HG03520 (cell line): ENCODE results near the gene USP32.
"Not testable (repeated sequence)": the region's sequence is repeated elsewhere in the genome, so short reads cannot be mapped to it uniquely, and the experiment has no call there.

Source experiments
- ATAC-seq: cut with Tn5 transposase; IDR thresholded peaks from one replicate; pipeline ENCODE4 v1.9.1; 2021; ENCODE audit warnings: mild to moderate bottlenecking, moderate library complexity; ENCODE audit not compliant: unreplicated experiment

The USP32 gene

DNA sequence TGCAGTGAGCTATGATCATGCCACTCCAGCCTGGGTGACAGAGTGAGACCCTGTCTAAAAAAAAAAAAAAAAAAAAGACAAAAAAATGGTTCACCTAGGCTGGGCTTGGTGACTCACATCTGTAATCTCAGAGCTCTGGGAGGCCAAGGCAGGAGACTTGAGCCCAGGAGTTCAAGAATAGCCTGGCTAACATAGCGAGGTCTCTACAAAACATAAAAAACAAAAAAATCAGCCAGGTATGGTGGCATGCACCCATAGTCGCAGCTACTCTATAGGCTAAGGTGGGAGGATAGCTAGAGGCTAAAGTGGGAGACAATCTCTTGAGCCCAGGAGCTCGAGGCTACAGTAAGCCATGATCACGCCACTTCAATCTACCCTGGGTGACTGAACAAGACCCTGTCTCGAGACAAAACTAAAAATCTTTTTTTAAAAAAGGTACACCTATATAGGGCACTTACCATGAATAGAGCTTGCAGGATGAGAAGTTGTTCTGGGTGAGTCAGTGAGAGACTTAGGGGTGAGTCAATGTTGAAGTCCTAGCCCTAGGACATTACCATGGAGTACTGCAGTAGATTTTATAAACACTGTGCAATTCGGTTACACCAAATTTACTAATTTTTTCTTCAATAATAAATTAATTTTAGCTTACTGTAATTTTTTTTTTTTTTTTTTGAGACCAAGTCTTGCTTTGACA is 19.0 kb downstream of the USP32 start:
- ATAC-seq, result no peak

DNA sequence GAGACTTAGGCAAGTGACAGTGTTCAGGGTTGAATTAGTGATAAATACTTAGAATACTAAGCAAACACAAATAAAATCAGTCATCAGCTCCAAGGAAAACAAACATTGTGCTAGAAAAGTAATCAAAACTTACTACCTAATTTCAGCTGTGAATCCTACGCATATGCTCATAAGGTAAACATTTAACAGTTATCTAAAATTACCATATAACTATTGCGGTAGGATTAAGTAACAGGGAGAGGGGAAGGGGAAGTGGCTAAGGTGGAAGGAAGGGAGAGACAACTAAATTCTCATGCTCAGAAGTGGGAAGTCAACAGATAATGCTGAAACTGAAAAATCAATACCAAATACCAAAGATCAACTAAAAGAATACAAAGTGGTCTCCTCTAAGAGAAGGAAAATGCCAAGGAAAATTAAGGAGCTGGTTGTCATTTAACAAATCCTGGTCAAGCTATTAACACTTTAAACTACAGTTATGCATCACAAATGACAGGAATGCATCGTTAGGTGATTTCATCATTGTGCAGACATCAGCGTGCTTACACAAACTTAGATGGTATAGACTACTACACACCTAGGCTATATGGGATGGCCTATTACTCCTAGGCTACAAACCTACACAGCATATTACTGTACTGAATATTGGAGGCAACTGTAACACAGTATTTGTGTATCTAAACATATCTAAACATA is 20.0 kb downstream of the USP32 start:
- no peak for ATAC-seq

DNA sequence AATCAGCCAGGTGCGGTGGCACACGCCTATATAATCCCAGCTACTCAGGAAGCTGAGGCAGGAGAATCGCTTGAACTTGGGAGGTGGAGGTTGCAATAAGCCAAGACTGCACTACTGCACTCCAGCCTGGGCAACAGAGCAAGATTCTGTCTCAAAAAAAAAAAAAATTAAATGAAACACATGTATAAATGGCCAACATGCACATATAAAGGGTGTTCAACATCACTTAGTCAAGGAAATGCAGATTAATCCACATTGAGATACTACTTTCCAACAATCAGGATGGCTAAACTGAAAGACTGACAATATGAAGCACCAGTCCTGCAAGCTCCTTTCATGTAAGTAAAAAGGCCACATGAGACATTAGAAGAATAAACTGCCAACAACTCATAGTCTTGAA is 20.5 kb downstream of the USP32 start:
- ATAC-seq, result no peak

DNA sequence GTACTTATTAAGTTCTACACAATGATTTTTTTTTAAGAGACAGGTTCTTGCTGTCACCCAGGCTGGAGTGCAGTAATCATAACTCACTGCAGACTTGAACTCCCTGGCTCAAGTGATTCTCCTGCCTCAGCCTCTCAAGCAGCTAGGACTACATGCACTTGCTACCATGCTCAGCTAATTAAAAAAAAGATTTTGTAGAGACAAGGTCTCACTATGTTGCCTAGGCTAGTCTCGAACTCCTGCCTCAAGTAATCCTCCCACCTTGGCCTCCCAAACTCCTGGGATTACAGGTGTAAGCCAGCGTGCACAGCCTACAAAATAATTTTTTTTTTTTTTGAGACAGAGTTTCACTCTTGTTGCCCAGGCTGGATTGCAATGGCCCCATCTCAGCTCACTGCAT is 22.2 kb downstream of the USP32 start:
- no peak for ATAC-seq

DNA sequence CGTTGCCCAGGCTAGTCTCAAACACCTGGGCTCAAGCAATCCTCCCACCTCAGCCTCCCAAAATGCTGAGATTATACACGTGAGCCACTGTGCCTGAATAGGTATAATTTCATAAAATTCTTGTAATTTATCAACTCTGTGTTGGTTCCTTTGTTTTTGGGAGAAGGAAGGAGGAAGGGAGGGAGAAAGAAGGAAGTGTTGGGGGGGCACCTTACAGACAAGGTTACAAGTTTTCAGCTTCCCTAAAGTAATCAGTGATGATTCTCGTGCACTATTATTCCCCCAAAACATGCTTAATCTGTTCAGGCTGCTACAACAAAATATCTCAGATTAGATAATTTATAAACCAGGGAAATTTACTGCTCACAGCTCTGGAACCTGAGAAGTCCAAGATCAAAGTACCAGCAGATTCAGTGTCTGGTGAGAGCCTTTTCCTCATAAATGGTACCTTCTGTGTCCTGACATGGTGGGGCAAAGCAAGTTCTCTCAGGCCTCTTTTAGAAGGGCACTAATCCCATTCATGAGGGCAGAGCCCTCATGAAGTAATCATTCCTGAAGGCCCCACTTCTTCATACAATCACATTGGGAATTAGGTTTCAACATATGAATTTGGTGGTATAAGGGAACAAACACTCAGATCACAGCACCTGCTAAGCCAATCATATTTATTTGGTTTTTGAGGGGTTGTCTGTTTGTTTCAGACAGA is 28.1 kb downstream of the USP32 start:
- ATAC-seq, result no peak

GRCh38 chr17:60362329-60362728 is 29.6 kb downstream of the USP32 start:
- no peak for ATAC-seq

DNA sequence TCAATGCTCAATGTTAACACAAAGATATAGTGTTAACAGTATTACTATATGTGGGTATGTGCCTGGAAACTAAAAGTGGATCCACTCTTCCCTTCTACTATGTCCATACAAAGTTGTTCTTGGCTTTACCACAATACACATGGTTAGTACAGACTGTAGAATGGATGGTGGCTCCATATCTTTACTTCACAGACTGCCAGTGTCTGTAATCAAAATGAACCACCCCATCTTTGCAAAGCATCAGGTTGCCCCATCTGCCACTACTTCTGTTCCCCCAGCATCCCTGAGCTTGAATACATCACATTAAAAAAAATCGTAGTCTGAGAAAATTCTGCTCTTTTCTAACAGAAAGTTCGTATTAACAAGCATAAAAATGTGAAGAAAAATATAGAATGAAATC is 30.0 kb downstream of the USP32 start:
- ATAC-seq, result no peak

- no peak for ATAC-seq
Observed at GRCh38 chr17:60359415-60359814, 32.5 kb downstream of the USP32 start.

DNA sequence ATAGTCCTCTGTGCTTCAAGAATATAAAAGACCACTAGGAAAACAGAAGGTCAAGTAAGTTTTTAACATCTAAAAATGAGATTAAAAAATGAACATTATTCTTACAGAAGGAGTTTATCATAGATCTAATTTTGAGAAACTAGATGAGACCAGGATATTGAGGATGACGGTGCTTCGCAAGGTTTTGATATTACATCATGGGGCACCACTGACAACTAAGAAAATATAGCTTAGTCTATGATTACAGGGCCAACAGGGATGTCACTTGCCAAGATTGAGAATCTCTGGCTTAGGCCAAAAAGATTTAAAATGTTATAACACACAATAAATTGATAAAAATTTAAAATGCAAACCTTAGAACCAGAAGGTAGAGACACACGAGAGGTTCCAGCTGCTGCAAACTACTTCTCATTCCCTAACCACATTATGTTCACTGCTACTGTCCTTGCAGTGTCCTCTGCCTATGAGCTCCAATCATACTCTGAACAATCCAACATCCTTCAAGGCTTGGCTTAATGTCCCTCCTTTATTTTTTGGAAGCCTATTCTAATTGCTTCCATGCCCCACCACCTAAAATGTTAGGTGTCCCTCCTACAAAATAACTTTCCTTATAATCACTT is 33.2 kb downstream of the USP32 start:
- no peak for ATAC-seq

GRCh38 chr17:60356940-60357339 is 35.0 kb downstream of the USP32 start:
- no peak for ATAC-seq

DNA sequence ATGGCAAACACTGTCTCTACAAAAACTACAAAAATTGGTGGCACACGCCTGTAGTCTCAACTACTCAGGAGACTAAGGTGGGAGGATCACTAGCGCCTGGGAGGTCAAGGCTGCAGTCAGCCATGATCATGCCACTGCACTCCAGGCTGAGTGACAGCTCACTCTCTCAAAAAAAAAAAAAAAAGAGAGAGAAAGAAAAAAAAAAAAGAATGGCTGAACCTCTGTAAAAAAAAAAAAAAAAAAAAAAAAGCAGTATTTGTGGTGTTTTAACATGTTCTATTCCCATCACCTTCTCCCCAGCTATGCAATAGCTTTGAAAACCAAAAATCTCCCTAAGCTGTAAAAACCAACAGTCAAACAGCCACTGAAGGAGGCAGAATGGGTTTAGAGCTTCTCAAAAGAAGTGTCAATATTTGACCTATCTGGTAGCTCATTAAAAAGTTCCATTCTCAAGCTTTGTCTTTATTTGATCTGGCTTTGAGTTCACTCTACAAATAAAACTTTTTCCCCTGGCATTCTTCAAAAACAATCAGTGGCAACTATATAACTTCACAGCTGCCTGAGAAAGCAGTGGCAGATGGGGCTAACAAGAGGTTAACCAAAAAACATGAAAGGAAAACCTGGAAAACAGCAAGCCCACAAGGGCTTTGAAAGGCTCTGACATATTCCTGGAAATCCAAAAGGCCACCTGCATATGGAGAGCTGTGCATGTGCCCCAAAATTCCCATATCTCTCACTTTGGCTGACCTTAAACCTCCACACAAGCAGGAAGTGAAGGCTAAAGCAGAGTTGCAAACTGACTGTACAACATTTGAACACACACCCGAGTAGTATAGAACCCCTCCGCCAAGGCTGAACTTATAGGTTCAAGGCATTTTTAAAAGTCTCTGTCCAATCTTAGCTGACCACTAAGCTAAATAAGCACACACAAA is 36.0 kb downstream of the USP32 start:
- ATAC-seq, result no peak

GRCh38 chr17:60354223-60354622 is 37.7 kb downstream of the USP32 start:
- ATAC-seq, result no peak

- ATAC-seq, result no peak
Observed at GRCh38 chr17:60353773-60354172, 38.2 kb downstream of the USP32 start.

- no peak for ATAC-seq
Observed at GRCh38 chr17:60352569-60352968, 39.4 kb downstream of the USP32 start.

GRCh38 chr17:60352071-60352470 is 39.9 kb downstream of the USP32 start:
- ATAC-seq, result no peak

DNA sequence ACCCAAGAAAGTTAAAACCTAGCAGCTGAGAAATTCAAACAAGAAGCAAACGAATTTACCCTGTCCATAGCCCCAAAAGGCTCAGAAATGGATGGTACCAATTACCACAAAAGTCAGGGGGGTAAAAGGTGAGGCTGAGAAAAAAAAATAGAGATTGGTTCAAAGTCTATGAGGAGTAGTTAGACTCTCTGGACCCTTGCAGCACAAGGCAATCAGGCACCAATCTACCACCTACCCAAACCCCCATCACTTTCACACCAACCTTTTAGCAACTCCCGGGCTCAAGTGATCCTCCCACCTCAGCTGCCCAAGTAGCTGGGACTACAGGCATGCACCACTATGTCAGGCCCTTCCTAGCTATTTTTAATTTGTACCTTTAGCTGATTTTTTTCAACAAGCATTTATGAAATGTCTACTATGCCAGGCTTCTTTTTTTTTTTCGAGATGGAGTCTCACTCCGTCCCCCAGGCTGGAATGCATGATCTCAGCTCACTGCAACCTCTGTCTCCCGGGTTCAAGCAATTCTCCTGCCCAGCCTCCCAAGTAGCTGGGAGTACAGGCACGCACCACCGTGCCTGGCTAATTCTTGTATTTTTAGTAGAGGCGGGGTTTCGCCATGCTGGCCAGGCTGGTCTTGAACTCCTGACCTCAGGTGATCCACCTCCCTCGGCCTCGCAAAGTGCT is 40.8 kb downstream of the USP32 start:
- ATAC-seq, result no peak

GRCh38 chr17:60348616-60349015 is 43.3 kb downstream of the USP32 start:
- ATAC-seq, result no peak

- no peak for ATAC-seq
Observed at GRCh38 chr17:60345233-60345632, 46.7 kb downstream of the USP32 start.

GRCh38 chr17:60342492-60342891 is 49.4 kb downstream of the USP32 start:
- ATAC-seq, result not testable (repeated sequence)

- ATAC-seq, result no peak
Observed at GRCh38 chr17:60335289-60335688, 56.6 kb downstream of the USP32 start.
